Parathyroid adenoma (tissue), 2 donors: ENCODE data around the gene ARL5B.

ENCODE experiments used
- H2AFZ ChIP-seq: fragments of 300-600 bp; sonication (generic); one replicate; pipeline ENCODE4 v1.7.0; 2017; ENCODE audit warnings: antibody characterized with exemption, mild to moderate bottlenecking
- H3K27ac ChIP-seq: fragments of 300-600 bp; sonication (generic); one replicate; pipeline ENCODE4 v1.7.0; 2017
- H3K27me3 ChIP-seq: fragments of 300-600 bp; sonication (generic); one replicate; pipeline ENCODE4 v1.7.0; 2017; ENCODE audit warnings: low read length; ENCODE audit not compliant: control insufficient read depth, insufficient read depth
- H3K36me3 ChIP-seq: fragments of 300-600 bp; sonication (generic); one replicate; pipeline ENCODE4 v1.7.0; 2017; ENCODE audit warnings: low read length; ENCODE audit not compliant: control insufficient read depth, insufficient read depth
- H3K4me1 ChIP-seq: fragments of 300-600 bp; sonication (generic); one replicate; pipeline ENCODE4 v1.7.0; 2017; ENCODE audit warnings: control low read depth
- H3K4me2 ChIP-seq: fragments of 300-600 bp; sonication (generic); one replicate; pipeline ENCODE4 v1.7.0; 2017; ENCODE audit warnings: low read length
- H3K4me3 ChIP-seq: fragments of 300-600 bp; sonication (generic); one replicate; pipeline ENCODE4 v1.7.0; 2017; ENCODE audit warnings: low read depth, low read length
- H3K79me2 ChIP-seq: fragments of 300-600 bp; sonication (generic); one replicate; pipeline ENCODE4 v1.7.0; 2017; ENCODE audit warnings: control low read depth
- H3K9ac ChIP-seq: fragments of 300-600 bp; sonication (generic); one replicate; pipeline ENCODE4 v1.7.0; 2017; ENCODE audit warnings: mild to moderate bottlenecking
- H3K9me3 ChIP-seq: fragments of 300-600 bp; sonication (generic); one replicate; pipeline ENCODE4 v1.7.0; 2017; ENCODE audit warnings: low read length; ENCODE audit not compliant: control insufficient read depth
- TF ChIP-seq, protein P1 (sequence below): fragments of 300-600 bp; sonication (generic); IDR thresholded peaks from one replicate; pipeline ENCODE4 v1.7.0; 2017; ENCODE audit warnings: antibody characterized with exemption, mild to moderate bottlenecking
- donor health status: primary hyperparathyroidism.

Gene ARL5B

DNA sequence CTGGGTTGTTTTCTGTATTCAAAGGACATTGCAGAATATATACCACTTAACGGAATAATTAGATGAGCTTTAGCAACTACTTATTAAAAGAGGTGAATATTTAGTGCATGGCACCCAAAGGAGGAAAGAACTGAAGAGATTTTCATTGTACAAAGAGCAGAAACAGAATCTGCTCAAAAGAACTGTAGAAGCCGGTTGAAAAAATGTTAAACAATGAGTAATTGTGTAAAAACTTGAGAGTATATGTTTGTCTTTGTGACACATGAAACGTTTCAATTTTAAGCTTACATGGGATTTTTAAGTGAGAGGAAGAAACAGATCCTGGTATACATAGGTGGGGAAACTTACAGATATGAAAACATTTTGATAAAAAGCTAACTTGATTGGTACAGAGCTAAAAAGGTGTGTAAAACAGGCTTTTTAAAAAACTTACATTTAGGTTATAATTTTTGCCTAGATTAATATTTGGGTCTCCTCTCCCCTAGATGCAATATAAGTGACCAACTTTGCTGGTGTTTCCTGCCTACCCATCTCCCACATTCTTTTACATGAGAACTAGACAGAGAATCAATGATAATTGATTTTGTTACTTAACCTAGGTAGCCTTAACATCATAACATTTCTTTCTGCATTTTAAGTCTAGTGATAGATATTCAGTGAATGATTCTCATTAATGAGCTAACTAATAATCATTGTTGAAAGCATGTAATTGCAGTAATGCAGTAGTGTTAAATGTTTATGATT lies 6.8 kb downstream of the ARL5B start:
- H2AFZ ChIP-seq = no peak overlapping the region
- no peaks in the 10 kb centered on the region for H3K36me3 ChIP-seq
- H3K27ac ChIP-seq = no peak overlapping the region
- H3K9me3 ChIP-seq = no peaks in the 10 kb centered on the region
- H3K4me2 ChIP-seq = no peak overlapping the region
- peaks cover 16% of the 10 kb centered on the region for H3K4me1 ChIP-seq
- H3K4me3 ChIP-seq = no peak overlapping the region
- peaks cover 41% of the 10 kb centered on the region for H3K79me2 ChIP-seq
- TF ChIP-seq, protein P1, sequence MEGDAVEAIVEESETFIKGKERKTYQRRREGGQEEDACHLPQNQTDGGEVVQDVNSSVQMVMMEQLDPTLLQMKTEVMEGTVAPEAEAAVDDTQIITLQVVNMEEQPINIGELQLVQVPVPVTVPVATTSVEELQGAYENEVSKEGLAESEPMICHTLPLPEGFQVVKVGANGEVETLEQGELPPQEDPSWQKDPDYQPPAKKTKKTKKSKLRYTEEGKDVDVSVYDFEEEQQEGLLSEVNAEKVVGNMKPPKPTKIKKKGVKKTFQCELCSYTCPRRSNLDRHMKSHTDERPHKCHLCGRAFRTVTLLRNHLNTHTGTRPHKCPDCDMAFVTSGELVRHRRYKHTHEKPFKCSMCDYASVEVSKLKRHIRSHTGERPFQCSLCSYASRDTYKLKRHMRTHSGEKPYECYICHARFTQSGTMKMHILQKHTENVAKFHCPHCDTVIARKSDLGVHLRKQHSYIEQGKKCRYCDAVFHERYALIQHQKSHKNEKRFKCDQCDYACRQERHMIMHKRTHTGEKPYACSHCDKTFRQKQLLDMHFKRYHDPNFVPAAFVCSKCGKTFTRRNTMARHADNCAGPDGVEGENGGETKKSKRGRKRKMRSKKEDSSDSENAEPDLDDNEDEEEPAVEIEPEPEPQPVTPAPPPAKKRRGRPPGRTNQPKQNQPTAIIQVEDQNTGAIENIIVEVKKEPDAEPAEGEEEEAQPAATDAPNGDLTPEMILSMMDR = no peak
- no peaks in the 10 kb centered on the region for H3K27me3 ChIP-seq
- no peak overlapping the region for H3K9ac ChIP-seq

DNA sequence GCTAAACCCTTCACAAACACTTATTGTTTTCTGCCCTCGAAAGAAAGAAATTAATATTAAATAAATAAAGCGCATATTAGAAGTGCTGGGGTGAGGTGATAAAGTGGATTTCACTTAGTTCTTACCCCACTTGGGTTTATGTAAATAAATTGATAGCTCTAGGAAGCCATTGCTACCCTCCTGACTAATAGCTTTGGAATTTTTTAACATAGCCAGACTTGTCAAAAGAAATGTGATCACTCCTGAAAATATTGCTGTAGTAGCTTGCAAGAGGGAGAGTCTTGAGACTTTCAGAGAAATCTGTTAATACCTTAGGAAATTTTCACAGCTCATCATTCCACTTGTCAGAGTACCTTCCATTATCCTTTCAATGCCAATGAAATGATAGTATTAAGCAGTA lies 7.6 kb downstream of the ARL5B start:
- Histone ChIP-seq H3K9ac (no peak overlapping the region), H3K9me3 (no peaks in the 10 kb centered on the region), H3K4me3 (no peak overlapping the region), H3K27me3 (no peaks in the 10 kb centered on the region), H3K79me2 (peaks cover 33% of the 10 kb centered on the region), H3K27ac (no peak overlapping the region), H3K36me3 (no peaks in the 10 kb centered on the region), H3K4me2 (no peak overlapping the region), H3K4me1 (peaks cover 11% of the 10 kb centered on the region), H2AFZ (no peak overlapping the region)
- TF ChIP-seq, protein P1 = no peak

DNA sequence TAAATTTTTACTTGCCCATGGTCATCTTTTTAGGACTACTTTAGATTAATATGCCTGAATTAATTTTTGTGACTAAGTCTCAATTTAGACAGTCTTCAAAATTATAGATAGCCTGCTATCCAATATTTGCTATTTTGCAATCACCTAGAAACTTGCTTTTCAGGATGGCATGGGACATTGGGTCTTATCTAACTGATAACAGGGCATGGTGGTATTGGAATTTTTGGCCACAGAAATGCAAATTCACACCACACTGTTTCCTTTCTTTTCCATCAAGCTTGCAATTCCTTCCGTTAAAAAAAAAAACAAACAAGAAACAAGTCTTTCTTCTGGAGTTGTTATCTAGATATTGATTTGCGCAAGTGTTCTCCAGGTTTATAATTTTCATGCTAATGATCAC lies 8.8 kb downstream of the ARL5B start:
- H3K4me1 ChIP-seq = peaks cover 11% of the 10 kb centered on the region
- H3K36me3 ChIP-seq = no peaks in the 10 kb centered on the region
- H3K27ac ChIP-seq = no peak overlapping the region
- no peak overlapping the region for H3K4me3 ChIP-seq
- H3K9ac ChIP-seq = no peak overlapping the region
- TF ChIP-seq, protein P1 = no peak
- no peaks in the 10 kb centered on the region for H3K9me3 ChIP-seq
- H2AFZ ChIP-seq = no peak overlapping the region
- no peak overlapping the region for H3K4me2 ChIP-seq
- H3K27me3 ChIP-seq = no peaks in the 10 kb centered on the region
- H3K79me2 ChIP-seq = peaks cover 27% of the 10 kb centered on the region

DNA sequence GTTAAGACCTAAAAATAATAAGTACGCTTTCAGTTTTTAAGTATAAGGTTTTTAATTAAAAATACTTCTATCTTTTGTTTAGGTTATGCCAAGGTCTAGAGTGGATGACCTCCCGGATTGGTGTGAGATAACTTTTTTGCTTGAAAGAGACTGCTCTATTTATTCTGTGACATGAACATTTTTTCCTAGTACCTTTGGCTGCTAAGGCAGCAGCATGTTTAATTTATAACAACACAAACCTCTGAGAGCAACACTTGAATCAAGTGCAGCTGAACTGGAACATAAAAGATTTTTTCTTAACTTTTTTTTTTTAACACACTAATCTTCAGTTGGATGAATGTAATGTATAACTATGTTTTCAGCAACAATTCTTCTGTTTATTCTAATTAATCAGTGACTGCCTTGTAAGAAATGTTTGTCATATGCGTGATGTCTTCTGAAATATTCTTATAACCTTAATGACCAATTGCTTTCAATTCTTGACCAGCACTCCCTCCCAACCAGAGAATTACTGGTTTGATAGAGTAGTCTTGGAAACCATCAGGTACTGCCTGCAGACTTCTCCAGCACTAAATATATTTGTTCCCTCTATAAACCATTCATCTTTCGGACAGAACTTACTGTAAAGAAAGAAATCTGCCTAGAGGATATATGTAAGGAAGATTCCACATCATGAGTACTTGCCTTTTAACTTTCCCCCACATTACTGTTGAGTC lies 16.0 kb downstream of the ARL5B start:
- no peak overlapping the region for H2AFZ ChIP-seq
- TF ChIP-seq, protein P1 = no peak
- no peak overlapping the region for H3K9ac ChIP-seq
- H3K27me3 ChIP-seq = no peaks in the 10 kb centered on the region
- peaks cover 2% of the 10 kb centered on the region for H3K79me2 ChIP-seq
- no peaks in the 10 kb centered on the region for H3K4me1 ChIP-seq
- H3K4me3 ChIP-seq = no peak overlapping the region
- H3K27ac ChIP-seq = no peak overlapping the region
- no peaks in the 10 kb centered on the region for H3K36me3 ChIP-seq
- H3K4me2 ChIP-seq = no peak overlapping the region
- no peaks in the 10 kb centered on the region for H3K9me3 ChIP-seq
